Measurements from ENCODE around the gene ITPR3. TPM values are rescaled to one million over a fixed set of nuclear protein-coding genes. Genes with fewer than 3 reads are reported as not detected.

The ITPR3 gene
- total RNA-seq, 1 experiment from 2014 or later = 103 TPM

DNA sequence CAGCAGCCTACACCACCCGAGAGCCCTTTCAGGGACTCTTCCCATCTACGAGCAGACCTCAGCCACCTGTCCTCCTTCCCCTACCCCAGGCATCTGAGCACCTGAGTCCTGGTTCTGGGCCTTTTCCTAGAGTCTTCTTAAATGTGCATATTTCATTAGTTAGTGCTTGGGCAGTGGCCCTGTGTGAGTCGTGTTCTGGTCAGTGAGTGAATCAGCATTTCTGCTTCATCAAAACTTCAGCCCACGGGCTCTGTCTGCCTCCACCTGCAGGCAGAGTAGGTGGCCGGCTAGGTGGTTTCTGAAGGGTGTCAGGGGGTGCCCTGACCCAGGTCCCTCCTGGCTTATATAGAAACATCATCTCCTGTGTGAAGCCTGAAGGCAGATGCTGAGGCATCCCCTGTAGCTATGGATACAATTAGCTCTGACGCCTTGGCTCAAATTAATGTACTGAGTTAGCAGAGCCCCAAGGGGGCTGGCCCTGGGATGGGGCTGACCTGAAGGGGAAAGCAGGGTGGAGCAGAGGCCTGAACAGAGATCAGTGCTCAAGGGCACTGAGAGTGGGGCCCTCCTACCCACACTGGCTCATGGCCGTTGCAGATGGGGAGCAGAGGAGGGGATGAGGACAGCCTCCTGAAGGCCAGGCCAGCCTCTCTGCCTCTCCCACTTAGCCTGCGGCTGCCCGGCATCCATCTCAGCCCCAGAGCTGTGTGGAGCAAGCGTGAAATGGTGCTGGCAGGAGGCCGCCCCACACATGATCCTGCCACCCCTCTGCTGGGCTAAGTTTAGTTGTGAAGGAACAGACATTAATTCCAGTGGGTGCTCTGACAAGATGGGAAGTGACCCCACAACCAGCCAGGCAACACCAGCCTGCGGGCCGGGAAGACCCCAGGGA is 111.9 kb downstream of the ITPR3 start:
- H3K4me3 ChIP-seq (replicated peaks in 1 of 2; ENCODE audit: low read depth in 1 of 2, low read length in 2 of 2) = no peak overlapping the region
- H2AFZ ChIP-seq (ENCODE audit: low read depth, low read length, poor library complexity, severe bottlenecking) = no peak overlapping the region
- no peak for DNase-seq (ENCODE audit: low read depth, low spot score)
- intact Hi-C loops (cut with micrococcal nuclease) = no loop called here
- H3K36me3 ChIP-seq (ENCODE audit: control insufficient read depth in 1 of 2, insufficient read depth in 2 of 2, low read length in 2 of 2) = no peaks in the 10 kb centered on the region
- H3K27ac ChIP-seq (ENCODE audit: low read depth, low read length) = no peak overlapping the region
- TF ChIP-seq, protein P1, sequence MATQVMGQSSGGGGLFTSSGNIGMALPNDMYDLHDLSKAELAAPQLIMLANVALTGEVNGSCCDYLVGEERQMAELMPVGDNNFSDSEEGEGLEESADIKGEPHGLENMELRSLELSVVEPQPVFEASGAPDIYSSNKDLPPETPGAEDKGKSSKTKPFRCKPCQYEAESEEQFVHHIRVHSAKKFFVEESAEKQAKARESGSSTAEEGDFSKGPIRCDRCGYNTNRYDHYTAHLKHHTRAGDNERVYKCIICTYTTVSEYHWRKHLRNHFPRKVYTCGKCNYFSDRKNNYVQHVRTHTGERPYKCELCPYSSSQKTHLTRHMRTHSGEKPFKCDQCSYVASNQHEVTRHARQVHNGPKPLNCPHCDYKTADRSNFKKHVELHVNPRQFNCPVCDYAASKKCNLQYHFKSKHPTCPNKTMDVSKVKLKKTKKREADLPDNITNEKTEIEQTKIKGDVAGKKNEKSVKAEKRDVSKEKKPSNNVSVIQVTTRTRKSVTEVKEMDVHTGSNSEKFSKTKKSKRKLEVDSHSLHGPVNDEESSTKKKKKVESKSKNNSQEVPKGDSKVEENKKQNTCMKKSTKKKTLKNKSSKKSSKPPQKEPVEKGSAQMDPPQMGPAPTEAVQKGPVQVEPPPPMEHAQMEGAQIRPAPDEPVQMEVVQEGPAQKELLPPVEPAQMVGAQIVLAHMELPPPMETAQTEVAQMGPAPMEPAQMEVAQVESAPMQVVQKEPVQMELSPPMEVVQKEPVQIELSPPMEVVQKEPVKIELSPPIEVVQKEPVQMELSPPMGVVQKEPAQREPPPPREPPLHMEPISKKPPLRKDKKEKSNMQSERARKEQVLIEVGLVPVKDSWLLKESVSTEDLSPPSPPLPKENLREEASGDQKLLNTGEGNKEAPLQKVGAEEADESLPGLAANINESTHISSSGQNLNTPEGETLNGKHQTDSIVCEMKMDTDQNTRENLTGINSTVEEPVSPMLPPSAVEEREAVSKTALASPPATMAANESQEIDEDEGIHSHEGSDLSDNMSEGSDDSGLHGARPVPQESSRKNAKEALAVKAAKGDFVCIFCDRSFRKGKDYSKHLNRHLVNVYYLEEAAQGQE (IDR thresholded peaks at IDR 0.05; ENCODE audit: low read depth) = no peak
- TF ChIP-seq, protein P2, sequence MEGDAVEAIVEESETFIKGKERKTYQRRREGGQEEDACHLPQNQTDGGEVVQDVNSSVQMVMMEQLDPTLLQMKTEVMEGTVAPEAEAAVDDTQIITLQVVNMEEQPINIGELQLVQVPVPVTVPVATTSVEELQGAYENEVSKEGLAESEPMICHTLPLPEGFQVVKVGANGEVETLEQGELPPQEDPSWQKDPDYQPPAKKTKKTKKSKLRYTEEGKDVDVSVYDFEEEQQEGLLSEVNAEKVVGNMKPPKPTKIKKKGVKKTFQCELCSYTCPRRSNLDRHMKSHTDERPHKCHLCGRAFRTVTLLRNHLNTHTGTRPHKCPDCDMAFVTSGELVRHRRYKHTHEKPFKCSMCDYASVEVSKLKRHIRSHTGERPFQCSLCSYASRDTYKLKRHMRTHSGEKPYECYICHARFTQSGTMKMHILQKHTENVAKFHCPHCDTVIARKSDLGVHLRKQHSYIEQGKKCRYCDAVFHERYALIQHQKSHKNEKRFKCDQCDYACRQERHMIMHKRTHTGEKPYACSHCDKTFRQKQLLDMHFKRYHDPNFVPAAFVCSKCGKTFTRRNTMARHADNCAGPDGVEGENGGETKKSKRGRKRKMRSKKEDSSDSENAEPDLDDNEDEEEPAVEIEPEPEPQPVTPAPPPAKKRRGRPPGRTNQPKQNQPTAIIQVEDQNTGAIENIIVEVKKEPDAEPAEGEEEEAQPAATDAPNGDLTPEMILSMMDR (IDR thresholded peaks at IDR 0.05 in 2 of 3, conservative IDR thresholded peaks at IDR 0.05 in 1 of 3; ENCODE audit: borderline replicate concordance in 1 of 3, insufficient read depth in 1 of 3, low read depth in 2 of 3, low read length in 2 of 3) = no peak
- no peak for TF ChIP-seq EZH2phosphoT487 (IDR thresholded peaks at IDR 0.05; ENCODE audit: borderline replicate concordance)
- no peak for TF ChIP-seq ATF3 (IDR thresholded peaks at IDR 0.05)
- TF ChIP-seq, protein P3, sequence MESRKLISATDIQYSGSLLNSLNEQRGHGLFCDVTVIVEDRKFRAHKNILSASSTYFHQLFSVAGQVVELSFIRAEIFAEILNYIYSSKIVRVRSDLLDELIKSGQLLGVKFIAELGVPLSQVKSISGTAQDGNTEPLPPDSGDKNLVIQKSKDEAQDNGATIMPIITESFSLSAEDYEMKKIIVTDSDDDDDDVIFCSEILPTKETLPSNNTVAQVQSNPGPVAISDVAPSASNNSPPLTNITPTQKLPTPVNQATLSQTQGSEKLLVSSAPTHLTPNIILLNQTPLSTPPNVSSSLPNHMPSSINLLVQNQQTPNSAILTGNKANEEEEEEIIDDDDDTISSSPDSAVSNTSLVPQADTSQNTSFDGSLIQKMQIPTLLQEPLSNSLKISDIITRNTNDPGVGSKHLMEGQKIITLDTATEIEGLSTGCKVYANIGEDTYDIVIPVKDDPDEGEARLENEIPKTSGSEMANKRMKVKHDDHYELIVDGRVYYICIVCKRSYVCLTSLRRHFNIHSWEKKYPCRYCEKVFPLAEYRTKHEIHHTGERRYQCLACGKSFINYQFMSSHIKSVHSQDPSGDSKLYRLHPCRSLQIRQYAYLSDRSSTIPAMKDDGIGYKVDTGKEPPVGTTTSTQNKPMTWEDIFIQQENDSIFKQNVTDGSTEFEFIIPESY (IDR thresholded peaks at IDR 0.05; ENCODE audit: extremely low read depth, insufficient replicate concordance, low read length) = no peak
- no peak for TF ChIP-seq ELF1 (IDR thresholded peaks at IDR 0.05; ENCODE audit: borderline replicate concordance, low read depth)
- TF ChIP-seq SP1 (IDR thresholded peaks at IDR 0.05; ENCODE audit: low read depth) = no peak
- no peak for TF ChIP-seq TCF7L2 (IDR thresholded peaks at IDR 0.05; ENCODE audit: borderline replicate concordance, extremely low read depth, insufficient read depth, insufficient read length)
- no peak for TF ChIP-seq FOSL1 (IDR thresholded peaks at IDR 0.05; ENCODE audit: low read depth)
- TF ChIP-seq RAD21 (IDR thresholded peaks at IDR 0.05; ENCODE audit: low read depth) = no peak
- TF ChIP-seq YY1 (IDR thresholded peaks at IDR 0.05; ENCODE audit: extremely low read depth, insufficient replicate concordance, low read depth, low read length) = no peak
- TF ChIP-seq JUND (IDR thresholded peaks at IDR 0.05) = no peak
- no peak for TF ChIP-seq EZH2 (IDR thresholded peaks at IDR 0.05)
- TF ChIP-seq ZNF274 (IDR thresholded peaks at IDR 0.05; ENCODE audit: low read depth, low read length) = no peak
- TF ChIP-seq POLR2A (IDR thresholded peaks at IDR 0.05; ENCODE audit: borderline replicate concordance, extremely low read depth, insufficient read depth, insufficient read length) = no peak
- CTCF ChIA-PET = interaction anchor here (0.9 kb wide), 1 partner anchor 22 kb away, joined by 3 read pairs; the partner anchor contains the start of gene UQCC2
- peak overlapping the region; percentile 10; the same call in 1 of the 2 replicates for H3K4me2 ChIP-seq (ENCODE audit: low read length)
- no peaks in the 10 kb centered on the region for H3K27me3 ChIP-seq (ENCODE audit: insufficient read depth, low read length)
- no peaks in the 10 kb centered on the region for H3K9me2 ChIP-seq (ENCODE audit: insufficient read depth)
- RAD21 ChIA-PET (ENCODE audit: low non-redundant PET in 1 of 2, low total read pairs in 2 of 2, uncharacterized antibody in 2 of 2, unreplicated experiment in 2 of 2) = no interaction called here
- POLR2A ChIA-PET = no interaction called here
- ATAC-seq = peak; percentile 23; the same call in 1 of the 2 replicates
- H3K4me1 ChIP-seq (ENCODE audit: control insufficient read depth in 1 of 2, insufficient read depth in 2 of 2, low read length in 2 of 2) = peaks cover 0 to 10% of the 10 kb centered on the region in 2 experiments; a peak in 2 of 4 replicates
- no peak overlapping the region for H3K9ac ChIP-seq (ENCODE audit: low read length)
- no peaks in the 10 kb centered on the region for H4K20me1 ChIP-seq (ENCODE audit: insufficient read depth)
- H3K9me3 ChIP-seq (ENCODE audit: control insufficient read depth in 1 of 2, insufficient read depth in 1 of 2, low read depth in 1 of 2, low read length in 2 of 2) = no peaks in the 10 kb centered on the region
- no peaks in the 10 kb centered on the region for H3K79me2 ChIP-seq (ENCODE audit: insufficient read depth, low read length)
- no TSS peak for BruUV-seq (replicated peaks)
